Activated CD4-positive, alpha-beta memory T cell treated with anti-CD3 and anti-CD28 coated beads, Interleukin-2, amount 10 ng/mL, durations not matched to agents 7 days and 5 days (primary cell): ENCODE results near the gene STXBP5. TPM values are rescaled to one million over a fixed set of nuclear protein-coding genes. Genes with fewer than 3 reads are reported as not detected.
A peak's percentile ranks its signal among the peaks of the same experiment; 100 is the strongest.

Source experiments
- CTCF ChIA-PET: fragments of 350-600 bp; sonication (Branson Sonifier 250); formaldehyde crosslinking; loops from one replicate; lab custom pipeline; 2021; ENCODE audit warnings: antibody characterized with exemption, inconsistent platforms; lab: Charles Lee
- POLR2A ChIA-PET: fragments of 350-600 bp; sonication (Branson Sonifier 250); formaldehyde crosslinking; loops from one replicate; lab custom pipeline; 2021; ENCODE audit warnings: antibody characterized with exemption; lab: Charles Lee
- DNase-seq: peaks from one replicate; pipeline ENCODE4 v3.0.0-alpha.2; 2020
- H3K27ac Mint-ChIP-seq: one replicate; pipeline ENCODE4 v1.8.0; 2021; ENCODE audit warnings: mild to moderate bottlenecking, mixed read lengths
- H3K27me3 Mint-ChIP-seq: one replicate; pipeline ENCODE4 v1.8.0; 2021; ENCODE audit warnings: mixed read lengths
- H3K36me3 Mint-ChIP-seq: one replicate; pipeline ENCODE4 v1.8.0; 2021; ENCODE audit warnings: low read depth, mixed read lengths
- H3K4me1 Mint-ChIP-seq: one replicate; pipeline ENCODE4 v1.8.0; 2021; ENCODE audit warnings: mixed read lengths
- H3K4me3 Mint-ChIP-seq: one replicate; pipeline ENCODE4 v1.8.0; 2021; ENCODE audit warnings: mild to moderate bottlenecking, mixed read lengths
- H3K9me3 Mint-ChIP-seq: one replicate; pipeline ENCODE4 v1.8.0; 2021; ENCODE audit warnings: mixed read lengths
- total RNA-seq, 2 experiments: library from RNA; stranded (reverse); gene quantifications; one replicate each; pipeline ENCODE4 v1.2.3, GENCODE V29; 2021

The STXBP5 gene
- total RNA-seq: 10 to 100 TPM; 16.7 to 17.2 TPM

- ChIA-PET POLR2A (interaction anchor here (1.0 to 3.5 kb wide), 6 partner anchors 8 to 1240 kb away, joined by 3 to 16 read pairs (median 4); partner anchors contain the start of gene SHPRH), CTCF (interaction anchor here (1.0 kb wide), 1 partner anchor 35 kb away, joined by 3 read pairs; no protein-coding TSS in a partner anchor)
- Mint-ChIP-seq H3K27me3 (no peaks in the 10 kb centered on the region), H3K4me3 (peak within 1 kb of the TSS; percentile 96), H3K4me1 (peaks cover 31% of the 10 kb centered on the region), H3K9me3 (no peaks in the 10 kb centered on the region), H3K27ac (peak within 1 kb of the TSS; percentile 94), H3K36me3 (peaks cover 3% of the 10 kb centered on the region)
- DNase-seq: peak; percentile 47
These were observed at the start of gene STXBP5 for GRCh38 chr6:147204060-147204785. Gene STXBP5, plus strand, starts transcription at chr6:147204417. Its CDS starts 116 bp downstream, at chr6:147204533.

DNA sequence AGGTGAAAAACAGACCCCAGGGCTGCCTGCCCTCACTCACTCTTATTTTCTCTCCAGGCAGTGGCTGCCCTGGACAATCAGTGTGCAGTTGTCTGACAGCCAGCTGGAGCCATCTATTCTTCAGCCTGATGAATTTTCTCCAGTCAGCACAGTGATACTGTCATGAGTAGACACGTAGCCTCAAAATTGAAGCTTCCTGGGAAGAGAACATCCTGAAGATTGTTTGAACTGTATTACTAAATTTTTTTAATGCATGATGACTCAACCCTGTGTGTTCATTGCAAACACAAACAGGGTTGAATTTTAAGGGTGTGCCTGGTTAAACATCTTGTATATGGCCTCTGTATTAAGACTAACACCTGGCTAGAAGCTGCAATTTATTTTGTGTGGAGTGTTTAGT lies 49.8 kb upstream of the STXBP5 start:
- no peaks in the 10 kb centered on the region for H3K36me3 Mint-ChIP-seq
- H3K27me3 Mint-ChIP-seq: no peaks in the 10 kb centered on the region
- no peak for DNase-seq
- H3K9me3 Mint-ChIP-seq: no peaks in the 10 kb centered on the region
- POLR2A ChIA-PET: no interaction called here
- H3K4me3 Mint-ChIP-seq: no peak overlapping the region
- no peak overlapping the region for H3K27ac Mint-ChIP-seq
- CTCF ChIA-PET: no interaction called here
- no peaks in the 10 kb centered on the region for H3K4me1 Mint-ChIP-seq

- ChIA-PET POLR2A (no interaction called here), CTCF (no interaction called here)
- Mint-ChIP-seq H3K36me3 (no peaks in the 10 kb centered on the region), H3K4me1 (no peaks in the 10 kb centered on the region), H3K27me3 (no peaks in the 10 kb centered on the region), H3K27ac (no peak overlapping the region), H3K4me3 (no peak overlapping the region), H3K9me3 (no peaks in the 10 kb centered on the region)
- no peak for DNase-seq
These were observed 48.0 kb upstream of the STXBP5 start for GRCh38 chr6:147156218-147156617.

DNA sequence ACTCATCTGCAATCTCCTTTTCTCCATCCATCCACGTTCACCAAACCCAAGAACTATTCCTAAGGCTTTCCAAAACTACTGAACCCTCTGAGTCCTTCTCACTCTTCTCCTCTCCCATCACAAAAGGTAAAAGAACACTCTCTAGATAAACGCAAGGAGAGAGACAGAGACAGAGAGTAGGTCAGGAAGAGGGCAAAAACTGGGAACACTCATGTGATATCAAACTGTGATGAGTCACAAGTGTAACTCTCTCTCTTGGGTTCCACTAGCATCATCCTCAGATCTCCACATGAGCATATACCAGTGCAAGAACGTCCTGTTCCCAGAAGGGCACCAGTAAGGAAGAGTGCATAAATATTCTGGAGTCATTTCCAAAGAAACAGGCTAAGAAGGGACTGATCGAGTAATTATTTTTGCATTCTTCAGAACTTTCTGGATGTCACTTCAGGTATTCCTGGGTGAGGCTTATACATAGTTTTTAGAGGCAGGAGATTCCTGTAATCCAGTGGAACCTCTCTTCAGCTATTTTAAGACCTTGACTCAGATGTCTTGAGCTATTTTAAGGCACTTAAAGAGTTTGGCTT lies 47.3 kb upstream of the STXBP5 start:
- H3K4me3 Mint-ChIP-seq: no peak overlapping the region
- no peaks in the 10 kb centered on the region for H3K27me3 Mint-ChIP-seq
- H3K36me3 Mint-ChIP-seq: no peaks in the 10 kb centered on the region
- H3K9me3 Mint-ChIP-seq: no peaks in the 10 kb centered on the region
- H3K27ac Mint-ChIP-seq: no peak overlapping the region
- no peak for DNase-seq
- CTCF ChIA-PET: no interaction called here
- POLR2A ChIA-PET: no interaction called here
- no peaks in the 10 kb centered on the region for H3K4me1 Mint-ChIP-seq

- CTCF ChIA-PET: no interaction called here
- H3K4me1 Mint-ChIP-seq: no peaks in the 10 kb centered on the region
- H3K4me3 Mint-ChIP-seq: no peak overlapping the region
- no peaks in the 10 kb centered on the region for H3K36me3 Mint-ChIP-seq
- no peak overlapping the region for H3K27ac Mint-ChIP-seq
- H3K27me3 Mint-ChIP-seq: no peaks in the 10 kb centered on the region
- DNase-seq: no peak
- POLR2A ChIA-PET: no interaction called here
- H3K9me3 Mint-ChIP-seq: no peaks in the 10 kb centered on the region
These were observed 46.3 kb upstream of the STXBP5 start for GRCh38 chr6:147157930-147158329.

DNA sequence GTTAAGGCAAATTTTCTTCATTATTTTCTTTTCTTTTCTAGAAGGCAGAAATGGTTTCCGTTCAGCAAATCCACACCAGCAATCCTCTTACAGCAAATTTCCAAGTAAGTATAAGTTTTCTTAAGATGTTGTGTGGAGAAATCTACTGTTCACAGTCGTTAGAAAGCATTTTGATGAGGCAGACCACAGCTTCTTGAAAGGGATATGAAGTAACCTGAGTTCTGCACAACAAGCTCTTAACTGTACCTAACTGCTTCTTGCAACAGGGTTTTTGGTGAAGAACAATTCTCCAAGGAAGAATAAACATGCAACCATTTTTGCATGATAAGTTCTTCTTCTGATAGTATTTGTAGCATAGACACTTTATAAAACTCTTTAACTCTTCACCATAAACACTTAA lies 45.3 kb upstream of the STXBP5 start:
- H3K4me3 Mint-ChIP-seq: no peak overlapping the region
- H3K27ac Mint-ChIP-seq: no peak overlapping the region
- H3K9me3 Mint-ChIP-seq: no peaks in the 10 kb centered on the region
- no peaks in the 10 kb centered on the region for H3K4me1 Mint-ChIP-seq
- H3K36me3 Mint-ChIP-seq: no peaks in the 10 kb centered on the region
- no peak for DNase-seq
- no peaks in the 10 kb centered on the region for H3K27me3 Mint-ChIP-seq
- ChIA-PET POLR2A (no interaction called here), CTCF (no interaction called here)

GRCh38 chr6:147159536-147160374 lies 44.5 kb upstream of the STXBP5 start:
- H3K4me1 Mint-ChIP-seq: no peaks in the 10 kb centered on the region
- H3K27ac Mint-ChIP-seq: no peak overlapping the region
- no peaks in the 10 kb centered on the region for H3K27me3 Mint-ChIP-seq
- H3K36me3 Mint-ChIP-seq: no peaks in the 10 kb centered on the region
- no peak for DNase-seq
- H3K4me3 Mint-ChIP-seq: no peak overlapping the region
- CTCF ChIA-PET: no interaction called here
- H3K9me3 Mint-ChIP-seq: no peaks in the 10 kb centered on the region
- POLR2A ChIA-PET: no interaction called here

DNA sequence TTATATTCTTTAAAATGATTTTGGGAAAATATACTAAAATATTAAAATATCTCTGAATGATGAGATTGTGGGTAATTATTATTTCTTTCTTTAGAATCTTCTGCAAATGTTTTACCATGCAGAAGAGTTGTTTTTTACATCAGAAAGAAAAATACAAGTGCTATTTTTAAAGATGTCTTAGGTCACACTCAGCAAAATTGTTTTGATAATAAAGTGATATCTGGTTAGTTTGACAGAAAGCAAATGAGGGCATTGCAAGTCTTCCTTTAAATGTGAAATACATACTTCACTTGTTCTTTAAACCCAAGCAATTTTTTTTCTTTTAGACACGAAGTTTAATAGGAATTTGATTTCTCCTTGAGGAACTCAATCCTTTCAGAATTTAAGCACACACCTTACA lies 43.6 kb upstream of the STXBP5 start:
- peaks cover 3% of the 10 kb centered on the region for H3K36me3 Mint-ChIP-seq
- no peaks in the 10 kb centered on the region for H3K9me3 Mint-ChIP-seq
- H3K27me3 Mint-ChIP-seq: no peaks in the 10 kb centered on the region
- ChIA-PET POLR2A (no interaction called here), CTCF (no interaction called here)
- H3K4me1 Mint-ChIP-seq: no peaks in the 10 kb centered on the region
- H3K27ac Mint-ChIP-seq: no peak overlapping the region
- no peak overlapping the region for H3K4me3 Mint-ChIP-seq
- DNase-seq: no peak

DNA sequence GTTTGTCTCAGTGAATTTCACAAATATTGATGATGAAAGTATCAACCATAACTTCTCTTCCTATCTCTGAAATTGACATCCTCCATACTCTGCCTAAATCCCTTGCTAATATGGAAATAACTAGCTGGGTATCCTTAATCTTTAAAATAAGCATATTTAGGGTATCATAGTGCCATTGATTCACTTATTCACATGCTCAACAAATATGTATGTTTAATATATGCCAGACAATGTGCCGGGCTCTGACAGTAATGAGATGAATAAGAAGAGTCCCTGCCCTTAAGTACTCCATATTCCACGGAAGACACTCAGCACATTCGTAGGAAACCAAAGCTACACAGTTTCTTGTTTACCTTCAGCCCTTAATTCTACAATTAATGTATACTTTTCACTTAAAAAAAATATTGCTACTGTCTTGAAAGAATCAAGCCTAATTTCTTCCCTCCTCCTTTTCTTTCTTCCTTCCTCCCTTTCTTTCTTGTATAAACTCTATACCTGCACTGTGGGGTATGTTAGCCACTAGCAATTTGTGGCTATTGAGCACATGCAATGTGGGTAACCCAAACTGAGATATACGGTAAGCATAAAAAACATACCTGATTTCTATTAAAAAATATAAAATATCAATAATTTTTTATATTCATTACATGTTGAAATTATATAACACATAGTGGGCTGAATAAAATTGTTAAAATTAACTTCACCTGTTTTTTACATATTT lies 42.8 kb upstream of the STXBP5 start:
- peaks cover 5% of the 10 kb centered on the region for H3K36me3 Mint-ChIP-seq
- POLR2A ChIA-PET: no interaction called here
- no peak for DNase-seq
- no peaks in the 10 kb centered on the region for H3K9me3 Mint-ChIP-seq
- no peak overlapping the region for H3K4me3 Mint-ChIP-seq
- no peaks in the 10 kb centered on the region for H3K27me3 Mint-ChIP-seq
- CTCF ChIA-PET: no interaction called here
- H3K27ac Mint-ChIP-seq: no peak overlapping the region
- no peaks in the 10 kb centered on the region for H3K4me1 Mint-ChIP-seq

DNA sequence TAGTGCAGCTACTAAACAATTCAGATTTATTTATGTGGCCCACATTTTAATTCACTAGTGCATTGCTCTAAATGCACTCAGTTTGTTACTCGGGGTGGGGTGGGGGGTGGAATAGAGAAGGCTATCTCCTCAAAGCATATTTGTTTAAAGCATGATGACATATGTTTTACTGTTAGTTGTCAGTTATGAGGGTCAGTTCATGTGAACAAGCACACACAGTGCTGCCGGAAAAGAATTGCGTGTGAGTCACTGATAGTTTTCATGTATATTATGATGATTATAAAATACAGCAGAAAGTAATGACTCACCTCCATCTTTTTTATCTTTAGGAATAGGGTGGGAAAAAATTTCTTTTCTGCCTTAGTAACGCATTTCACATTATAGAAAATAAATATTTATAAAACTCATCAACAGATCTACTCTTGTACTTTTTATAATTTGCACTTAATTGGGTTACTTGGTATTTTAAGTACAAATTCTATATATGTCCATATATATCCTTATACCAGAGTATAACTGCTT lies 42.2 kb upstream of the STXBP5 start:
- DNase-seq: no peak
- no peak overlapping the region for H3K27ac Mint-ChIP-seq
- no peaks in the 10 kb centered on the region for H3K4me1 Mint-ChIP-seq
- peaks cover 5% of the 10 kb centered on the region for H3K36me3 Mint-ChIP-seq
- CTCF ChIA-PET: no interaction called here
- no peak overlapping the region for H3K4me3 Mint-ChIP-seq
- H3K9me3 Mint-ChIP-seq: no peaks in the 10 kb centered on the region
- H3K27me3 Mint-ChIP-seq: no peaks in the 10 kb centered on the region
- POLR2A ChIA-PET: no interaction called here

- Mint-ChIP-seq H3K27me3 (no peaks in the 10 kb centered on the region), H3K4me1 (no peaks in the 10 kb centered on the region)
- CTCF ChIA-PET: no interaction called here
These were observed 39.5 kb upstream of the STXBP5 start for GRCh38 chr6:147164761-147165160.

DNA sequence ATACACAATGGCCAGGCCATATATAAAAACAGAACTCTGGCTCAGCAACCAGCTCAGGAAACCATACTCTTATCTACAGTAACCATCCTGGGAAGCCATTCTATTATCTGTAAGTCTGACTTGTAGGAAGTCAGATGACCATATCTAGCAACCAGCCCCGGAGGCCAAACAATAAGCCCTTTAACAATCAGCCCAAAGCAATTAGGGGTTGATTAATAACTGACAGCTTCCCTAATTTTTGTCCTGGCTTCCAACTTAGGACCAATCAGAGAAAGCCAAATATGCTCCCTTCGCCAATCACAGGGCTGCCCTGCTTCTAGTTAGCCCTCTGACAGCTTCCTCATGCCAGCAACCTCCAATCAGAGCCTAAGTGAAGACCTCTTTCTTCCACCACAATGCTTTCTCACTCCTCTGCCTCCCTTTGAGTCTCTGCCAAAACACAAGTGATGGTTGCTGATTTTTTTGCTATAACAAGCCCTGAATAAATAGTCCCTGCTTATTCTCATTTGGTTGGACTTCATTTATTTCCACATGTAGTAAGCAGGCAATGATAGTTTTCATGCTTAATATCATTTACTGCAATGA lies 37.8 kb upstream of the STXBP5 start:
- Mint-ChIP-seq H3K4me1 (no peaks in the 10 kb centered on the region), H3K27ac (no peak overlapping the region), H3K27me3 (no peaks in the 10 kb centered on the region), H3K4me3 (no peak overlapping the region), H3K36me3 (peaks cover 5% of the 10 kb centered on the region), H3K9me3 (no peaks in the 10 kb centered on the region)
- ChIA-PET POLR2A (no interaction called here), CTCF (no interaction called here)
- no peak for DNase-seq

More at GRCh38 chr6:147164761-147165160, 39.5 kb upstream of the STXBP5 start:
- POLR2A ChIA-PET: no interaction called here
- H3K4me3 Mint-ChIP-seq: no peak overlapping the region
- H3K36me3 Mint-ChIP-seq: peaks cover 5% of the 10 kb centered on the region
- DNase-seq: no peak
- no peaks in the 10 kb centered on the region for H3K9me3 Mint-ChIP-seq
- no peak overlapping the region for H3K27ac Mint-ChIP-seq
